ENCODE measurements around the gene KIF21A. TPM values are rescaled to one million over a fixed set of nuclear protein-coding genes. Genes with fewer than 3 reads are reported as not detected.

KIF21A gene
- total RNA-seq, 4 donors from 2014 or later, result 2.4 to 32.0 (median 17.5) TPM

DNA sequence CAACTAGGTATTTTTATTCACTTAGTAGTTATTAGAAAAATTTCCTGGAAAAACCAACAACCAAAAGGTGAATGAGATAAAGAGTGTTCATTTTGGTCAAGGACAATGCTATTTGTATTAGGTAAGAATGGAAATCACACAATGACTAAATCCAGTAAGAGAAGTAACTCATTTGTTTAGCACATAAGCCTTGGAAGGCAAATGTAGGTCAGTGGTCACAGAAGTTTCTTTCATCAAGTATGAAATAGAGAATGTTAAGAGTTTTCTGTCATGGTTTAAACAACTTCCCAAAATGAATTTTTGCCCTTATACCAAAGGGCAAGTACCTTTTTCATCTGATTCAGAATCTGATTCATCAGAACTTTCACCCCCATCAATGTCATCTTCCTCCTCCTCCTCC is 101.7 kb downstream of the KIF21A start:
- Histone ChIP-seq H3K27me3 (no peaks in the 10 kb centered on the region), H3K4me1 (no peaks in the 10 kb centered on the region), H3K36me3 (no peaks in the 10 kb centered on the region), H3K27ac (no peak overlapping the region), H3K4me3 (no peak overlapping the region), H3K9me3 (no peaks in the 10 kb centered on the region)
- intact Hi-C loops (cut with DNase I; ENCODE audit: low total_unique reads), result no loop called here
- TF ChIP-seq POLR2A (IDR thresholded peaks at IDR 0.05), result no peak
- TF ChIP-seq, protein P1, sequence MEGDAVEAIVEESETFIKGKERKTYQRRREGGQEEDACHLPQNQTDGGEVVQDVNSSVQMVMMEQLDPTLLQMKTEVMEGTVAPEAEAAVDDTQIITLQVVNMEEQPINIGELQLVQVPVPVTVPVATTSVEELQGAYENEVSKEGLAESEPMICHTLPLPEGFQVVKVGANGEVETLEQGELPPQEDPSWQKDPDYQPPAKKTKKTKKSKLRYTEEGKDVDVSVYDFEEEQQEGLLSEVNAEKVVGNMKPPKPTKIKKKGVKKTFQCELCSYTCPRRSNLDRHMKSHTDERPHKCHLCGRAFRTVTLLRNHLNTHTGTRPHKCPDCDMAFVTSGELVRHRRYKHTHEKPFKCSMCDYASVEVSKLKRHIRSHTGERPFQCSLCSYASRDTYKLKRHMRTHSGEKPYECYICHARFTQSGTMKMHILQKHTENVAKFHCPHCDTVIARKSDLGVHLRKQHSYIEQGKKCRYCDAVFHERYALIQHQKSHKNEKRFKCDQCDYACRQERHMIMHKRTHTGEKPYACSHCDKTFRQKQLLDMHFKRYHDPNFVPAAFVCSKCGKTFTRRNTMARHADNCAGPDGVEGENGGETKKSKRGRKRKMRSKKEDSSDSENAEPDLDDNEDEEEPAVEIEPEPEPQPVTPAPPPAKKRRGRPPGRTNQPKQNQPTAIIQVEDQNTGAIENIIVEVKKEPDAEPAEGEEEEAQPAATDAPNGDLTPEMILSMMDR (IDR thresholded peaks at IDR 0.05), result no peak
- DNase-seq, result no peak

DNA sequence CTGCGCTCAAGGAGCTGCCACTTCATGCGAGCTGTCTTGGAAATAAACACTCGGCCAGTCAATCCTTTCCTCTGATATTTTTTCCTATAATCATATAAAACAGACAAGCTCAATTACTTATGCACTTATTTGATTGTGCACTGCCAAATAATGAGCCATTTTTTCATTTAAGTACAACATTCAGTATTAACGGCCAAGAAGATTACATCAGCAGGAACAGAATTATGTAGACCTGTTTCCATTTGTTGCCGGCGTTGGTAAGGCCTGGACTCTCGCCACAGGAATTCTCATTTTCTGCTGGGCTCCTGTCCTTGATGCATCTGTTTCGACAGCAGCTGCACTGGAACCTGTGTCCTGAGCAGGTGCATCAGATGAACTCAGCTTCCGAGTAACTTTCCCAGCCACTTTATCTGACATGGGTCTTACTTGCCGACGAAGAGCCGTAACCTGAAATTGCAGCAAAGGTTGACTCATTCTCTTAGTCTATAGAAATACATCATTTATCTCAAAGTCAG is 110.2 kb downstream of the KIF21A start:
- Histone ChIP-seq H3K27me3 (no peaks in the 10 kb centered on the region), H3K9me3 (no peaks in the 10 kb centered on the region), H3K4me3 (no peak overlapping the region), H3K4me1 (no peaks in the 10 kb centered on the region), H3K36me3 (no peaks in the 10 kb centered on the region), H3K27ac (no peak overlapping the region)
- intact Hi-C loops (cut with DNase I; ENCODE audit: low total_unique reads), result no loop called here
- TF ChIP-seq, protein P1 (IDR thresholded peaks at IDR 0.05), result no peak
- no peak for TF ChIP-seq POLR2A (IDR thresholded peaks at IDR 0.05)
- no peak for DNase-seq

DNA sequence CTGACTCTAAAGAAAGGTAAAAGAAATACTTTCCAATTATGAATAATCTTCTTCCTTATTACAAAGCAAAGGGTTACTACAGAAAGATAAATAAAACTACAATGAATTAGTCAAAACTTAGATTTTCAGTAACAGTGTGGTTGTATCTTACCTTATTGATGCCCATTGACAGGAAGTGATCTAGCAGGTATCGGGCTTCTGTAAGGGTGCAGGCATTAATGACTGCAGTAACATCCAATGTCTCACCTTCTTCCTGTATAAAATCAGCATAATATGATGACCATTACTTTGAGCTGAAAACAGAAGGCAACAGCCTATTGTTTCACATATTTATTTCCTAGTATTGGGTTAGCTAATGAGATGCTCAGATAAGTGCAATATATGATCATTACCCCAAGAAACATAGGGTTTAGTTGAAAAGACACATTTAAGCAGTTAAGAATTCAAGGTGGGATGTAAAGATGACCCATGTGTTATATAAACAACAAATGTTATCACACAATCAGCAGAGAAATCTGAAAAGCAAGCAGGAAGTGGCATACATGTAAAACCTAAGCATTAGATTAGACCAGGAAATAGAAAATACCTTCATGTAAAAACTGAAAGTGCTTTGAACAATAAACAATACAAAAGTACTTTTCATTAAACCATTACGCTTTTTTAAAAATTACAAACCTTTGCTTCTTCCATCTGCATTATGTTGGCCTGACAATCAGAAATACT is 111.2 kb downstream of the KIF21A start:
- intact Hi-C loops (cut with DNase I; ENCODE audit: low total_unique reads), result no loop called here

DNA sequence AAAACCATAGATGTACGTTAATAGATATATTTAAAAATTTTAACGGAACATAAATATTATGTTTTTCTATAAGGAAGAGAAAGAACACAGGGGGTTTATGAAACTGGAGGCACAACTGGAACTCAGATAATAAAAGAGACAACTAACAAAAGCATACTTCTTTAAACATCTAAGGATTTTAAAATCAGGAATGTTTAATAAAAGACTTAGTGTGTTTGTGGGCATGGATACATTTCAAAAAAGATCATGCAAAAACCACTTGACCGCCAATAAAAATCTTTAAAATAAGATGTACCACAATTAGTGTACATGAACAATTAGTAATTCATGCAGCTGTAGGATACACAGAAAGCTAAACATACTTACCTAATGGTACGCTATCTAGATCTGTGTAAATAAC is 113.0 kb downstream of the KIF21A start:
- H3K4me3 ChIP-seq, result no peak overlapping the region
- intact Hi-C loops (cut with DNase I; ENCODE audit: low total_unique reads), result no loop called here
- H3K27me3 ChIP-seq, result no peaks in the 10 kb centered on the region
- H3K4me1 ChIP-seq, result no peaks in the 10 kb centered on the region
- H3K36me3 ChIP-seq, result no peaks in the 10 kb centered on the region
- no peak for TF ChIP-seq POLR2A (IDR thresholded peaks at IDR 0.05)
- TF ChIP-seq, protein P1 (IDR thresholded peaks at IDR 0.05), result no peak
- no peak overlapping the region for H3K27ac ChIP-seq
- no peak for DNase-seq
- no peaks in the 10 kb centered on the region for H3K9me3 ChIP-seq

More for the DNA sequence above, 111.2 kb downstream of the KIF21A start:
- H3K27me3 ChIP-seq, result no peaks in the 10 kb centered on the region
- TF ChIP-seq POLR2A (IDR thresholded peaks at IDR 0.05), result no peak
- TF ChIP-seq, protein P1 (IDR thresholded peaks at IDR 0.05), result no peak
- no peak for DNase-seq
- H3K9me3 ChIP-seq, result no peaks in the 10 kb centered on the region
- H3K4me1 ChIP-seq, result no peaks in the 10 kb centered on the region
- H3K27ac ChIP-seq, result no peak overlapping the region
- no peak overlapping the region for H3K4me3 ChIP-seq
- no peaks in the 10 kb centered on the region for H3K36me3 ChIP-seq

DNA sequence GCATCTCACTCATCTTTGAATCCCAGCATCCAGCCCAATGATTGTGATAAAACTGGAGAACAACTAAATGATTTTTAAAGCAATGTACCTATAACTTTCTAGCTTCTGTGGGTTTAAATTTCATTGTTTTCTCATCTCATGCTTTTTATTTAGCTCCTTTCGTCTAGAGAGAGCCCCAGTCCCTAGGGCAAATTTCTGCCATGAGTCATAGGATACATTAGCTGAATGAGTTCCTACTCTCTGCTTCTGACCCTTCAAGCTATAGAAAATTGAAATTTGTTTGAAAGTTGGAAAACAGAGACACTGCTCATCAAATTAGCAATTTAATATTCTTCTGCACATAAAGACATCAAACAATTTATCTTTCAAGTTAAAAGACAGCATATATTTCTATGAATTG is 113.9 kb downstream of the KIF21A start:
- DNase-seq, result no peak
- Histone ChIP-seq H3K4me3 (no peak overlapping the region), H3K9me3 (no peaks in the 10 kb centered on the region), H3K36me3 (no peaks in the 10 kb centered on the region), H3K27me3 (no peaks in the 10 kb centered on the region), H3K27ac (no peak overlapping the region), H3K4me1 (no peaks in the 10 kb centered on the region)
- intact Hi-C loops (cut with DNase I; ENCODE audit: low total_unique reads), result no loop called here
- no peak for TF ChIP-seq POLR2A (IDR thresholded peaks at IDR 0.05)
- TF ChIP-seq, protein P1 (IDR thresholded peaks at IDR 0.05), result no peak
